CD8-positive, alpha-beta memory T cell (primary cell): ENCODE results near the gene NACC2. TPM values are rescaled to one million over a fixed set of nuclear protein-coding genes. Genes with fewer than 3 reads are reported as not detected.
A peak's percentile ranks its signal among the peaks of the same experiment; 100 is the strongest.
"Not testable (repeated sequence)": the region's sequence is repeated elsewhere in the genome, so short reads cannot be mapped to it uniquely, and the experiment has no call there.

Experiments used
- CTCF ChIA-PET: fragments of 350-600 bp; sonication (Branson Sonifier 250); formaldehyde crosslinking; loops from one replicate; lab custom pipeline; 2021; ENCODE audit warnings: antibody characterized with exemption; lab: Charles Lee
- POLR2A ChIA-PET: fragments of 350-600 bp; sonication (Branson Sonifier 250); formaldehyde crosslinking; loops from one replicate; lab custom pipeline; 2021; ENCODE audit warnings: antibody characterized with exemption; lab: Charles Lee
- DNase-seq, 5 donors: peaks; one replicate each; pipeline versions ENCODE4 v3.0.0 to v3.0.0-alpha.2; 2020 to 2022; ENCODE audit warnings: mixed read lengths in 1 of 5
- H3K27ac ChIP-seq: one replicate; pipeline ENCODE4 v1.7.0; 2013; ENCODE audit warnings: low read depth, mild to moderate bottlenecking, low read length, moderate library complexity
- H3K27me3 ChIP-seq: 2 replicates; pipeline ENCODE4 v1.7.0; 2013; ENCODE audit warnings: low read length, mild to moderate bottlenecking; ENCODE audit not compliant: insufficient read depth, poor library complexity, severe bottlenecking
- H3K36me3 ChIP-seq: 2 replicates; pipeline ENCODE4 v1.7.0; 2013; ENCODE audit warnings: mild to moderate bottlenecking, low read length, moderate library complexity; ENCODE audit not compliant: insufficient read depth
- H3K4me1 ChIP-seq: 2 replicates; pipeline ENCODE4 v1.7.0; 2013; ENCODE audit warnings: mild to moderate bottlenecking, low read length, moderate library complexity; ENCODE audit not compliant: insufficient read depth
- H3K4me3 ChIP-seq: 2 replicates; pipeline ENCODE4 v1.7.0; 2013; ENCODE audit warnings: mild to moderate bottlenecking, low read length
- H3K9me3 ChIP-seq: 2 replicates; pipeline ENCODE4 v1.7.0; 2013; ENCODE audit warnings: mild to moderate bottlenecking, low read length
- H3K27ac Mint-ChIP-seq, 8 donors: one replicate each; pipeline ENCODE4 v1.8.0; 2020 to 2021; ENCODE audit warnings: mixed read lengths in 8 of 8, mild to moderate bottlenecking in 6 of 8, inconsistent platforms in 3 of 8, moderate library complexity in 3 of 8
- H3K27me3 Mint-ChIP-seq, 2 donors: one replicate each; pipeline ENCODE4 v1.8.0; 2020 to 2021; ENCODE audit warnings: mixed read lengths in 2 of 2, mild to moderate bottlenecking in 1 of 2, moderate library complexity in 1 of 2
- H3K36me3 Mint-ChIP-seq, 3 donors: one replicate each; pipeline ENCODE4 v1.8.0; 2020 to 2021; ENCODE audit warnings: mixed read lengths in 3 of 3, inconsistent platforms in 1 of 3, mild to moderate bottlenecking in 1 of 3
- H3K4me1 Mint-ChIP-seq, 3 donors: one replicate each; pipeline ENCODE4 v1.8.0; 2020 to 2021; ENCODE audit warnings: mixed read lengths in 3 of 3, inconsistent platforms in 1 of 3, mild to moderate bottlenecking in 1 of 3
- H3K4me3 Mint-ChIP-seq, 7 donors: one replicate each; pipeline ENCODE4 v1.8.0; 2020 to 2021; ENCODE audit warnings: mixed read lengths in 7 of 7, mild to moderate bottlenecking in 6 of 7, moderate library complexity in 4 of 7, inconsistent platforms in 2 of 7
- H3K9me3 Mint-ChIP-seq, 5 donors: one replicate each; pipeline ENCODE4 v1.8.0; 2020 to 2022; ENCODE audit warnings: mixed read lengths in 5 of 5, mild to moderate bottlenecking in 3 of 5, moderate library complexity in 2 of 5, inconsistent platforms in 1 of 5
- polyA plus RNA-seq: library from polyadenylated mRNA; unstranded; fragments of 300-500 nt; fragmentation: Illumina TruSeq; gene quantifications from one replicate; pipeline ENCODE4 v1.2.3, GENCODE V29; 2021
- total RNA-seq, 2 experiments: library from RNA; stranded (reverse); gene quantifications; one replicate each; pipeline ENCODE4 v1.2.3, GENCODE V29; 2021

Gene NACC2
- total and polyA plus RNA-seq, 3 experiments from 2014 or later: 2.9 to 9.1 (median 9.0) TPM

DNA sequence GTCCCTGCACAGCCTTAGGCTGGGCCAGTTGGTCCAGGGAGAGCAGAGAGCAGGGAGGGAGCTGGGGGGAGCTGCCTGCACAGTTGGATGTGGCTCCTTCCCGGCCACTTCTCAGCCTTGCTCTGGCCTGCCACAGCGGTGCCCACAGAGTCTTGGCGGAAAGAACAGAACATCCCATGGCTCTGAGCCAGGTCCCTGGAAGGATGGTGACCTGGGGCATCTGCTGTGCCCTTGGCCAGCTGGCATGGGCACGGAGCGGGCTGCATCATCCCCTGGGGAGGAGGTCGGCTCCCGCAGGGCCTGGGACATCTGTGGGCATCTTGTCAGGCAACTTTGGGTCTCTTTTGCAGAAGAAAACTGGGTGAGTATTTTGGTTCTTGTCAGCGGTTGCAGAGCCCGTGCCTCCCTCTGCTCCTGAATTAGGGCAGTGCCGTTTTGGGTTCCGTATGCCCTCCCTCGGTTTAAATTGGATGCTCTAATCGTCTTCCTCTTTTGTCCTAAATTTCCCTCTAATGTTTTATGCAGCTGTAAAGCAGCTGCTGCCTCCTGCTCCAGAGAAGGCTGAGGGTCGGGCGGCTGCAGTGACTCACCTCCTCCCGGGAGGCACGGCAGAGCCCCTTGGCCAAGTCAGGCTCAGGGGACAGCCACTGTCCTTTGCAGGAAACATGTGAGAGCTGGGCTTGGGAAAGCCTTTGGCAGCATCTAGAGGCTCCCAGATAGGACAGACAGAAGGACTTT is 10.5 kb upstream of the NACC2 start:
- Mint-ChIP-seq H3K27me3 (no peaks in the 10 kb centered on the region), H3K4me3 (peak overlapping the region in 6 of 7 donors; percentile 23 to 67 (median 38)), H3K4me1 (peaks cover 35 to 54% (median 35%) of the 10 kb centered on the region in 3 donors), H3K36me3 (no peaks in the 10 kb centered on the region), H3K9me3 (no peaks in the 10 kb centered on the region), H3K27ac (peak overlapping the region in 7 of 8 donors; percentile 14 to 94 (median 76))
- no peaks in the 10 kb centered on the region for H3K9me3 ChIP-seq
- H3K4me1 ChIP-seq: peaks cover 48% of the 10 kb centered on the region
- H3K4me3 ChIP-seq: no peak overlapping the region
- no peak overlapping the region for H3K27ac ChIP-seq
- H3K36me3 ChIP-seq: no peaks in the 10 kb centered on the region
- no peaks in the 10 kb centered on the region for H3K27me3 ChIP-seq
- ChIA-PET POLR2A (interaction anchor here (4.5 kb wide), 1 partner anchor 10 kb away, joined by 59 read pairs; the partner anchor contains the start of gene NACC2), CTCF (interaction anchor here (1.4 kb wide), 1 partner anchor 17 kb away, joined by 6 read pairs; no protein-coding TSS in a partner anchor)
- no peak for DNase-seq

- peak overlapping the region in 4 of 8 donors; percentile 15 to 45 (median 36) for H3K27ac Mint-ChIP-seq
- Histone ChIP-seq H3K4me3 (no peak overlapping the region), H3K36me3 (no peaks in the 10 kb centered on the region), H3K27me3 (no peaks in the 10 kb centered on the region), H3K4me1 (peaks cover 42% of the 10 kb centered on the region), H3K27ac (no peak overlapping the region), H3K9me3 (no peaks in the 10 kb centered on the region)
- CTCF ChIA-PET: no interaction called here
- H3K4me3 Mint-ChIP-seq: no peak overlapping the region
- POLR2A ChIA-PET: no interaction called here
- no peaks in the 10 kb centered on the region for H3K36me3 Mint-ChIP-seq
- H3K9me3 Mint-ChIP-seq: no peaks in the 10 kb centered on the region
- peaks cover 28 to 48% (median 30%) of the 10 kb centered on the region in 3 donors for H3K4me1 Mint-ChIP-seq
- no peak for DNase-seq
- no peaks in the 10 kb centered on the region for H3K27me3 Mint-ChIP-seq
Measured at GRCh38 chr9:136104916-136105315, 9.8 kb upstream of the NACC2 start.

- H3K4me3 Mint-ChIP-seq: no peak overlapping the region
- Histone ChIP-seq H3K27me3 (no peaks in the 10 kb centered on the region), H3K27ac (no peak overlapping the region), H3K4me3 (no peak overlapping the region), H3K9me3 (no peaks in the 10 kb centered on the region), H3K4me1 (peaks cover 40% of the 10 kb centered on the region), H3K36me3 (no peaks in the 10 kb centered on the region)
- no peak for DNase-seq
- H3K36me3 Mint-ChIP-seq: no peaks in the 10 kb centered on the region
- CTCF ChIA-PET: no interaction called here
- peaks cover 28 to 46% (median 30%) of the 10 kb centered on the region in 3 donors for H3K4me1 Mint-ChIP-seq
- H3K27ac Mint-ChIP-seq: peak overlapping the region in 4 of 8 donors; percentile 17 to 97 (median 44)
- no peaks in the 10 kb centered on the region for H3K9me3 Mint-ChIP-seq
- POLR2A ChIA-PET: no interaction called here
- H3K27me3 Mint-ChIP-seq: no peaks in the 10 kb centered on the region
Measured at GRCh38 chr9:136104488-136104800, 9.4 kb upstream of the NACC2 start.

DNA sequence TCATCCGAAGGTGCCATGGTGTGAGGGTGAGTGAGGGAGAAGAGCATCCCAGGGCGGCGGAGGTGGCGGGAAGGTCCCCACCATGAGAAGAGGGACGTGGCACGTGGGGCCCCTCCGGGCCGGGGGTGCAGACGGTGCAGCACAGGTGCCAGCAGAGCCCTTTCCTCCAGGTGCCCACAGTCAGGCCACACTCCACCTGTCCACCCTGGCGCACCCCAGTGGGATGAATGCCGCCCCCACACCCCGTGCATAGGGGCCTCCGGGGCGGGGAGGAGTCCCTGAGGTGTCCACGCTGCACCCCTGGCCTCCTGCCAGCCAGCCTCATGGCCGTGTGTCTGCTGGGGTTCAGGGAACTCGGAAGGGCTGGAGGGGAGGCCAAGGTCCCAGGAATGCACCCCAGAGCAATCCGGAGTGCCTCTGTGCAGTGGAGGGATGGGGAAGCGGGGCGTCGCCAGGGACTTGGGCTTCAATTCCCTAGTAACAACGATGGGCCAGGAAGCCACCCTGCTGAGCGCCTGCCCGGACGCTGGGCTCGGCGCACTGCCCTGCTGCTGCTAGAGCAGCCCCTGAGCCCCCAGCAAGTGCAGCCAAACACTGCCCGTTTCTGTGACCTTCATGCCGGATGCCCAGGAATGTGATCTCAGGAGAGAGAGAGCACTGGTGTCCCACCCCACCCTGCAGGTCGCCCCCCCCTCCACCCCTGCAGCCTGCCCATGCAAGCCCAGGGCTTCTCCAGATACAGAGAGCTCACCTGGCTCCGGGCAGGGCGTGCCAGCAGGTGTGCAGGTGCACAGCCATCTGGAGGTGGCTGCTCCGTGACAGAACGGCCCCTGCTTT is 8.8 kb upstream of the NACC2 start:
- ChIA-PET POLR2A (no interaction called here), CTCF (no interaction called here)
- no peak overlapping the region for H3K4me3 ChIP-seq
- H3K27me3 ChIP-seq: no peaks in the 10 kb centered on the region
- Mint-ChIP-seq H3K4me1 (peaks cover 31 to 47% (median 31%) of the 10 kb centered on the region in 3 donors), H3K4me3 (no peak overlapping the region), H3K36me3 (no peaks in the 10 kb centered on the region), H3K27me3 (peaks cover 0 to 3% of the 10 kb centered on the region in 2 donors), H3K9me3 (no peaks in the 10 kb centered on the region), H3K27ac (peak overlapping the region in 3 of 8 donors; percentile 17 to 97 (median 42))
- H3K36me3 ChIP-seq: no peaks in the 10 kb centered on the region
- peaks cover 39% of the 10 kb centered on the region for H3K4me1 ChIP-seq
- no peak overlapping the region for H3K27ac ChIP-seq
- no peaks in the 10 kb centered on the region for H3K9me3 ChIP-seq
- no peak for DNase-seq

DNA sequence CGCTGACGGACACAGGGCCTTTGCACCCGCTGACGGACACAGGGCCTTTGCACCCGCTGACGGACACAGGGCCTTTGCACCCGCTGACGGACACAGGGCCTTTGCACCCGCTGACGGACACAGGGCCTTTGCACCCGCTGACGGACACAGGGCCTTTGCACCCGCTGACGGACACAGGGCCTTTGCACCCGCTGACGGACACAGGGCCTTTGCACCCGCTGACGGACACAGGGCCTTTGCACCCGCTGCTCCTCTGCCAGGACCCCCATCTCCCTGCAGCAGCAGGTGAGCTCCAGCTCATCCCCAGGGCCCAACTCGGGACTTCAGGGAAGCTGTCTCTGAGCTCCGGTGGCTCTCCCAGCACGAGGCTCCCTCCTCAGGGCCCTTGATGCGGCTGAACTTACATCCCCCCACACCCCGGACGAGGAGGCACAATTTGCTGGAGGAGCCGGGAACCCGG is 6.6 kb upstream of the NACC2 start:
- POLR2A ChIA-PET: interaction anchor here (0.6 kb wide), 1 partner anchor 12 kb away, joined by 6 read pairs; no protein-coding TSS in a partner anchor
- not testable (repeated sequence) for H3K27ac Mint-ChIP-seq

GRCh38 chr9:136100700-136101614 is 5.9 kb upstream of the NACC2 start:
- H3K27me3 ChIP-seq: no peaks in the 10 kb centered on the region
- DNase-seq: no peak
- no peaks in the 10 kb centered on the region for H3K36me3 ChIP-seq
- peaks cover 11 to 31% (median 16%) of the 10 kb centered on the region in 3 donors for H3K4me1 Mint-ChIP-seq
- H3K27ac ChIP-seq: no peak overlapping the region
- no peak overlapping the region for H3K4me3 ChIP-seq
- H3K27ac Mint-ChIP-seq: no peak overlapping the region
- H3K4me1 ChIP-seq: peaks cover 22% of the 10 kb centered on the region
- H3K4me3 Mint-ChIP-seq: no peak overlapping the region
- H3K9me3 ChIP-seq: no peaks in the 10 kb centered on the region
- no peaks in the 10 kb centered on the region for H3K36me3 Mint-ChIP-seq
- H3K27me3 Mint-ChIP-seq: peaks cover 0 to 3% of the 10 kb centered on the region in 2 donors
- no peaks in the 10 kb centered on the region for H3K9me3 Mint-ChIP-seq
- POLR2A ChIA-PET: interaction anchor here (0.6 kb wide), 1 partner anchor 13 kb away, joined by 6 read pairs; no protein-coding TSS in a partner anchor
- CTCF ChIA-PET: interaction anchor here (0.8 to 1.2 kb wide), 3 partner anchors 9 to 134 kb away, joined by 3 read pairs; no protein-coding TSS in a partner anchor

More for the DNA sequence above, 6.6 kb upstream of the NACC2 start:
- H3K4me3 Mint-ChIP-seq, H3K4me3 ChIP-seq, DNase-seq, H3K27me3 Mint-ChIP-seq, H3K36me3 ChIP-seq, H3K27me3 ChIP-seq, H3K27ac ChIP-seq, H3K9me3 Mint-ChIP-seq, H3K36me3 Mint-ChIP-seq, H3K9me3 ChIP-seq: not testable (repeated sequence)
- CTCF ChIA-PET: interaction anchor here (0.8 kb wide), 1 partner anchor 8 kb away, joined by 3 read pairs; no protein-coding TSS in a partner anchor
- peaks cover 23% of the 10 kb centered on the region for H3K4me1 ChIP-seq
- H3K4me1 Mint-ChIP-seq: peaks cover 16 to 32% (median 17%) of the 10 kb centered on the region in 3 donors

GRCh38 chr9:136099542-136099941 is 4.5 kb upstream of the NACC2 start:
- CTCF ChIA-PET: interaction anchor here (1.2 kb wide), 1 partner anchor 10 kb away, joined by 3 read pairs; no protein-coding TSS in a partner anchor

More at GRCh38 chr9:136099542-136099941, 4.5 kb upstream of the NACC2 start:
- no peak for DNase-seq
- Histone ChIP-seq H3K9me3 (no peaks in the 10 kb centered on the region), H3K27ac (no peak overlapping the region), H3K4me3 (no peak overlapping the region), H3K4me1 (peaks cover 17% of the 10 kb centered on the region), H3K36me3 (no peaks in the 10 kb centered on the region), H3K27me3 (no peaks in the 10 kb centered on the region)
- no peak overlapping the region for H3K4me3 Mint-ChIP-seq
- no peaks in the 10 kb centered on the region for H3K9me3 Mint-ChIP-seq
- peaks cover 0 to 3% of the 10 kb centered on the region in 2 donors for H3K27me3 Mint-ChIP-seq
- H3K36me3 Mint-ChIP-seq: no peaks in the 10 kb centered on the region
- no peak overlapping the region for H3K27ac Mint-ChIP-seq
- H3K4me1 Mint-ChIP-seq: peaks cover 6 to 19% (median 12%) of the 10 kb centered on the region in 3 donors
- POLR2A ChIA-PET: no interaction called here
